NB4 (cell line): ENCODE measurements around the gene TCP11X2.
"Not testable (repeated sequence)": the region's sequence is repeated elsewhere in the genome, so short reads cannot be mapped to it uniquely, and the experiment has no call there.

Experiments used
- CTCF ChIP-seq: IDR thresholded peaks from one replicate; pipeline ENCODE4 v1.5.1; 2012; ENCODE audit warnings: low read depth, low read length
- MAX ChIP-seq: IDR thresholded peaks from 2 replicates; pipeline ENCODE4 v1.6.1; 2011; ENCODE audit warnings: low read depth, low read length
- MYC ChIP-seq: IDR thresholded peaks from 2 replicates; pipeline ENCODE4 v1.6.1; 2011; ENCODE audit warnings: low read depth, low read length
- POLR2A ChIP-seq: IDR thresholded peaks from 2 replicates; pipeline ENCODE4 v1.6.1; 2011; ENCODE audit warnings: mild to moderate bottlenecking; ENCODE audit not compliant: insufficient read length; ENCODE audit errors: extremely low read depth

- not testable (repeated sequence) for TF ChIP-seq CTCF, POLR2A, MYC, MAX
These were observed 1.4 kb downstream of the TCP11X2 start for GRCh38 chrX:102470215-102470614.
